Fibroblast of villous mesenchyme (primary cell): Measurements from ENCODE around the gene ANKH. TPM values are rescaled to one million over a fixed set of nuclear protein-coding genes. Genes with fewer than 3 reads are reported as not detected.

Source experiments
- DNase-seq: peaks from one replicate; pipeline ENCODE4 v3.0.0-alpha.2; 2010; ENCODE audit warnings: low read depth
- H3K4me3 ChIP-seq: 2 replicates; pipeline ENCODE4 v1.5.1; 2011; ENCODE audit warnings: low read depth, mild to moderate bottlenecking, low read length
- CTCF ChIP-seq: IDR thresholded peaks from 2 replicates; pipeline ENCODE4 v1.5.1; 2012; ENCODE audit warnings: low read depth, mild to moderate bottlenecking, low read length; ENCODE audit not compliant: insufficient read depth
- total RNA-seq: library from RNA; depleted of rRNA; stranded (reverse); fragments of >200 nt; gene quantifications from 2 replicates; pipeline ENCODE4 v1.2.3, GENCODE V29; 2012

ANKH gene
- total RNA-seq, 1 donor, result 8.2 TPM

GRCh38 chr5:14783691-14784090, 87.9 kb downstream of the ANKH start:
- H3K4me3 ChIP-seq, result no peak overlapping the region
- DNase-seq, result no peak
- TF ChIP-seq CTCF, result no peak

GRCh38 chr5:14782591-14782990, 89.0 kb downstream of the ANKH start:
- H3K4me3 ChIP-seq, result no peak overlapping the region
- TF ChIP-seq CTCF, result no peak
- DNase-seq, result no peak

- H3K4me3 ChIP-seq, result no peak overlapping the region
- no peak for TF ChIP-seq CTCF
- DNase-seq, result peak; percentile 23
These were observed 90.5 kb downstream of the ANKH start for GRCh38 chr5:14781106-14781505.

GRCh38 chr5:14779975-14780374, 91.6 kb downstream of the ANKH start:
- TF ChIP-seq CTCF, result no peak
- no peak overlapping the region for H3K4me3 ChIP-seq
- DNase-seq, result no peak

GRCh38 chr5:14778792-14779070, 92.8 kb downstream of the ANKH start:
- DNase-seq, result no peak
- H3K4me3 ChIP-seq, result no peak overlapping the region
- no peak for TF ChIP-seq CTCF

GRCh38 chr5:14777932-14778791, 93.4 kb downstream of the ANKH start:
- DNase-seq, result no peak
- H3K4me3 ChIP-seq, result no peak overlapping the region
- no peak for TF ChIP-seq CTCF

- TF ChIP-seq CTCF, result no peak
- H3K4me3 ChIP-seq, result no peak overlapping the region
- peak; percentile 70 for DNase-seq
These were observed 94.4 kb downstream of the ANKH start for GRCh38 chr5:14777187-14777586.
